Astrocyte (in vitro differentiated cells and primary cell): Measurements from ENCODE around the gene PDGFRB.

Source experiments
- EZH2 ChIP-seq: IDR thresholded peaks from 2 replicates; pipeline ENCODE4 v1.6.1; 2012; ENCODE audit warnings: mild to moderate bottlenecking, low read length, inconsistent platforms; ENCODE audit not compliant: insufficient read depth
- TF ChIP-seq, protein P1 (sequence below): IDR thresholded peaks from 2 replicates; pipeline ENCODE4 v1.5.1; 2011; ENCODE audit warnings: low read depth, mild to moderate bottlenecking, inconsistent platforms, low read length, moderate library complexity; ENCODE audit not compliant: insufficient read depth

- TF ChIP-seq, protein P1, sequence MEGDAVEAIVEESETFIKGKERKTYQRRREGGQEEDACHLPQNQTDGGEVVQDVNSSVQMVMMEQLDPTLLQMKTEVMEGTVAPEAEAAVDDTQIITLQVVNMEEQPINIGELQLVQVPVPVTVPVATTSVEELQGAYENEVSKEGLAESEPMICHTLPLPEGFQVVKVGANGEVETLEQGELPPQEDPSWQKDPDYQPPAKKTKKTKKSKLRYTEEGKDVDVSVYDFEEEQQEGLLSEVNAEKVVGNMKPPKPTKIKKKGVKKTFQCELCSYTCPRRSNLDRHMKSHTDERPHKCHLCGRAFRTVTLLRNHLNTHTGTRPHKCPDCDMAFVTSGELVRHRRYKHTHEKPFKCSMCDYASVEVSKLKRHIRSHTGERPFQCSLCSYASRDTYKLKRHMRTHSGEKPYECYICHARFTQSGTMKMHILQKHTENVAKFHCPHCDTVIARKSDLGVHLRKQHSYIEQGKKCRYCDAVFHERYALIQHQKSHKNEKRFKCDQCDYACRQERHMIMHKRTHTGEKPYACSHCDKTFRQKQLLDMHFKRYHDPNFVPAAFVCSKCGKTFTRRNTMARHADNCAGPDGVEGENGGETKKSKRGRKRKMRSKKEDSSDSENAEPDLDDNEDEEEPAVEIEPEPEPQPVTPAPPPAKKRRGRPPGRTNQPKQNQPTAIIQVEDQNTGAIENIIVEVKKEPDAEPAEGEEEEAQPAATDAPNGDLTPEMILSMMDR: no peak
- TF ChIP-seq EZH2: no peak
Measured at GRCh38 chr5:150077996-150078801, 77.4 kb downstream of the PDGFRB start.
